ENCODE data around the gene KDM4F.

Gene KDM4F

DNA sequence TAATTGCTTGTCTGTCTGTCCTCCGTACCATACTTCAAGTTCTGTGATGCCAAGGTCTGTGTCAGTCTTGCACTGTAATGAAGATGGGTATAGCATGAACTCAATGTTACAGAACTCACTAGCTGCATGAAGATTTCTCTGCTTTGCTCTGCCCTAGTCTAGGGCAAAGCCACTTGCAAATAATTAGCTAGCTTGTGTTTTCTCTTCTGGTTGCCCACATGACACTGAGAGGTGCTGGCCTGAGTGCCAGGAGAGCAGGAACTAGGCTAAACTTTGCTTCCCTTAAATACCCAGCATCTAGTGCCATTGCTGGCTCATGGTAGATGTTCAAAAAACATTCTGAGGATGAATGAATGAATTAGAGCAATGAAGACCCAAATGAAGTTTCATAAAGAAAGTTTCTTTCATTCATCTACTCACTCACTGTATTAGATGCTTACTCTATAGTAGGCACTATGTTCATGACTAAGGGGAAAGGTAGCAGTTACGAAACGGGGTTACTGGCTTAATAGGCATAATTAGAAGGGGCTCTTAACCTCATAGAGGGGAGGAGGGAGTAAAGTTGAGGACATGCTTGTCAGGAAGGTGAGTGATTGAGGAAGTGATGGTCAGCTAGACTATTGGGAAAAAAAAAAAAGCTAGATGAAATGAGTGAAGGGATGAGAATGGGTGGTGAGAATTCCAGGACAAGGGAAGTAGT lies 36.0 kb downstream of the KDM4F start:
- Histone ChIP-seq H3K4me3 (ENCODE audit: low read depth, low read length) (no peak overlapping the region), H3K9me3 (ENCODE audit: control insufficient read depth, insufficient read depth, low read depth, low read length) (no peaks in the 10 kb centered on the region), H3K36me3 (ENCODE audit: control insufficient read depth in 2 of 2, insufficient read depth in 1 of 2, low read length in 2 of 2) (no peaks in the 10 kb centered on the region), H3K4me1 (ENCODE audit: control insufficient read depth, insufficient read depth, low read length) (no peaks in the 10 kb centered on the region), H3K27ac (ENCODE audit: extremely low read depth, low read depth, low read length) (no peak overlapping the region)
- ChIA-PET CTCF (interaction anchor here (1.0 to 1.9 kb wide), 4 partner anchors 10 to 18 kb away, joined by 4 to 8 read pairs (median 6); partner anchors contain the start of gene SRSF8), POLR2A (interaction anchor here (1.0 to 1.9 kb wide), 2 partner anchors 17 to 18 kb away, joined by 3 to 6 read pairs; partner anchors contain the start of gene SRSF8)
- TF ChIP-seq ZFHX2 (tag by site-specific recombination; conservative IDR thresholded peaks at IDR 0.05) (no peak), MEIS1 (CRISPR knock-in tag; IDR thresholded peaks at IDR 0.05; ENCODE audit: borderline replicate concordance) (no peak), ZNF350 (tag by site-specific recombination; IDR thresholded peaks at IDR 0.05) (no peak), ZNF623 (tag by site-specific recombination; IDR thresholded peaks at IDR 0.05) (no peak), ZNF121 (tag by site-specific recombination; IDR thresholded peaks at IDR 0.05) (no peak), TRIM28 (IDR thresholded peaks at IDR 0.05; ENCODE audit: borderline replicate concordance, low read length) (no peak), ZNF155 (tag by site-specific recombination; IDR thresholded peaks at IDR 0.05) (no peak), ZNF24 (tag by site-specific recombination; IDR thresholded peaks at IDR 0.05) (no peak), ZNF324 (tag by site-specific recombination; IDR thresholded peaks at IDR 0.05) (no peak), ZNF214 (tag by site-specific recombination; IDR thresholded peaks at IDR 0.05; ENCODE audit: borderline replicate concordance) (no peak), ZNF501 (tag by site-specific recombination; IDR thresholded peaks at IDR 0.05) (no peak), ZNF560 (tag by site-specific recombination; IDR thresholded peaks at IDR 0.05; ENCODE audit: borderline replicate concordance) (no peak), ZNF658 (tag by site-specific recombination; IDR thresholded peaks at IDR 0.05) (no peak)
- TF ChIP-seq, protein P1, sequence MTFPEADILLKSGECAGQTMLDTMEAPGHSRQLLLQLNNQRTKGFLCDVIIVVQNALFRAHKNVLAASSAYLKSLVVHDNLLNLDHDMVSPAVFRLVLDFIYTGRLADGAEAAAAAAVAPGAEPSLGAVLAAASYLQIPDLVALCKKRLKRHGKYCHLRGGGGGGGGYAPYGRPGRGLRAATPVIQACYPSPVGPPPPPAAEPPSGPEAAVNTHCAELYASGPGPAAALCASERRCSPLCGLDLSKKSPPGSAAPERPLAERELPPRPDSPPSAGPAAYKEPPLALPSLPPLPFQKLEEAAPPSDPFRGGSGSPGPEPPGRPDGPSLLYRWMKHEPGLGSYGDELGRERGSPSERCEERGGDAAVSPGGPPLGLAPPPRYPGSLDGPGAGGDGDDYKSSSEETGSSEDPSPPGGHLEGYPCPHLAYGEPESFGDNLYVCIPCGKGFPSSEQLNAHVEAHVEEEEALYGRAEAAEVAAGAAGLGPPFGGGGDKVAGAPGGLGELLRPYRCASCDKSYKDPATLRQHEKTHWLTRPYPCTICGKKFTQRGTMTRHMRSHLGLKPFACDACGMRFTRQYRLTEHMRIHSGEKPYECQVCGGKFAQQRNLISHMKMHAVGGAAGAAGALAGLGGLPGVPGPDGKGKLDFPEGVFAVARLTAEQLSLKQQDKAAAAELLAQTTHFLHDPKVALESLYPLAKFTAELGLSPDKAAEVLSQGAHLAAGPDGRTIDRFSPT (tag by site-specific recombination; IDR thresholded peaks at IDR 0.05), result no peak
- TF ChIP-seq, protein P2, sequence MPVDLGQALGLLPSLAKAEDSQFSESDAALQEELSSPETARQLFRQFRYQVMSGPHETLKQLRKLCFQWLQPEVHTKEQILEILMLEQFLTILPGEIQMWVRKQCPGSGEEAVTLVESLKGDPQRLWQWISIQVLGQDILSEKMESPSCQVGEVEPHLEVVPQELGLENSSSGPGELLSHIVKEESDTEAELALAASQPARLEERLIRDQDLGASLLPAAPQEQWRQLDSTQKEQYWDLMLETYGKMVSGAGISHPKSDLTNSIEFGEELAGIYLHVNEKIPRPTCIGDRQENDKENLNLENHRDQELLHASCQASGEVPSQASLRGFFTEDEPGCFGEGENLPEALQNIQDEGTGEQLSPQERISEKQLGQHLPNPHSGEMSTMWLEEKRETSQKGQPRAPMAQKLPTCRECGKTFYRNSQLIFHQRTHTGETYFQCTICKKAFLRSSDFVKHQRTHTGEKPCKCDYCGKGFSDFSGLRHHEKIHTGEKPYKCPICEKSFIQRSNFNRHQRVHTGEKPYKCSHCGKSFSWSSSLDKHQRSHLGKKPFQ (tag by site-specific recombination; IDR thresholded peaks at IDR 0.05), result no peak

DNA sequence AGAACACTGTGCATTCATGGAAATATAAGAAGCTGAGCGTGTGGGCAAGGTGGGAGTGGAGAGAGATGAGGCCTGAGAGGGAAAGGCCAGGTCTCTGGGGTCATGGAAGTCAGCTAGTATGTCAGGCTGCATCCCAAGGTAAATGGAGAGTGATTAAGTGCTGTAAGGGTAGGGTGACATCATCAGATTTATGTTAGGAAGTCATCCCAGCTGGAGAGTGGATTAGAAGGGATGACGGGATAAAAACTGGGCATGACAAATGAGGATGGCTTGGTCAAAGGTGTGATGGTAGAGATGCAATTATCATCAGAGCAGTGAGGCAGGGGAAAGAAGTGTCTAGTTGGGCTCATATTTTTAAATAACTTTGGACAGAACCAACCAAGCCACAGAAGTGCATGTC lies 36.9 kb downstream of the KDM4F start:
- Histone ChIP-seq H3K4me3 (ENCODE audit: low read depth, low read length) (no peak overlapping the region), H3K36me3 (ENCODE audit: control insufficient read depth in 2 of 2, insufficient read depth in 1 of 2, low read length in 2 of 2) (no peaks in the 10 kb centered on the region), H3K27ac (ENCODE audit: extremely low read depth, low read depth, low read length) (no peak overlapping the region), H3K4me1 (ENCODE audit: control insufficient read depth, insufficient read depth, low read length) (no peaks in the 10 kb centered on the region), H3K9me3 (ENCODE audit: control insufficient read depth, insufficient read depth, low read depth, low read length) (no peaks in the 10 kb centered on the region)
- ChIA-PET POLR2A (interaction anchor here (1.0 to 1.9 kb wide), 3 partner anchors 18 to 703 kb away, joined by 3 to 6 read pairs (median 3); partner anchors contain the start of genes FAM76B and SRSF8), CTCF (interaction anchor here (1.0 to 1.9 kb wide), 3 partner anchors 9 to 19 kb away, joined by 4 to 7 read pairs (median 4); partner anchors contain the start of gene SRSF8)
- TF ChIP-seq EGR2 (tag by site-specific recombination; IDR thresholded peaks at IDR 0.05; ENCODE audit: low read depth), result peak; percentile 25; the same call in 1 of the 2 replicates
- no peak for TF ChIP-seq ZNF138 (tag by site-specific recombination; IDR thresholded peaks at IDR 0.05; ENCODE audit: borderline replicate concordance)
- TF ChIP-seq, protein P3, sequence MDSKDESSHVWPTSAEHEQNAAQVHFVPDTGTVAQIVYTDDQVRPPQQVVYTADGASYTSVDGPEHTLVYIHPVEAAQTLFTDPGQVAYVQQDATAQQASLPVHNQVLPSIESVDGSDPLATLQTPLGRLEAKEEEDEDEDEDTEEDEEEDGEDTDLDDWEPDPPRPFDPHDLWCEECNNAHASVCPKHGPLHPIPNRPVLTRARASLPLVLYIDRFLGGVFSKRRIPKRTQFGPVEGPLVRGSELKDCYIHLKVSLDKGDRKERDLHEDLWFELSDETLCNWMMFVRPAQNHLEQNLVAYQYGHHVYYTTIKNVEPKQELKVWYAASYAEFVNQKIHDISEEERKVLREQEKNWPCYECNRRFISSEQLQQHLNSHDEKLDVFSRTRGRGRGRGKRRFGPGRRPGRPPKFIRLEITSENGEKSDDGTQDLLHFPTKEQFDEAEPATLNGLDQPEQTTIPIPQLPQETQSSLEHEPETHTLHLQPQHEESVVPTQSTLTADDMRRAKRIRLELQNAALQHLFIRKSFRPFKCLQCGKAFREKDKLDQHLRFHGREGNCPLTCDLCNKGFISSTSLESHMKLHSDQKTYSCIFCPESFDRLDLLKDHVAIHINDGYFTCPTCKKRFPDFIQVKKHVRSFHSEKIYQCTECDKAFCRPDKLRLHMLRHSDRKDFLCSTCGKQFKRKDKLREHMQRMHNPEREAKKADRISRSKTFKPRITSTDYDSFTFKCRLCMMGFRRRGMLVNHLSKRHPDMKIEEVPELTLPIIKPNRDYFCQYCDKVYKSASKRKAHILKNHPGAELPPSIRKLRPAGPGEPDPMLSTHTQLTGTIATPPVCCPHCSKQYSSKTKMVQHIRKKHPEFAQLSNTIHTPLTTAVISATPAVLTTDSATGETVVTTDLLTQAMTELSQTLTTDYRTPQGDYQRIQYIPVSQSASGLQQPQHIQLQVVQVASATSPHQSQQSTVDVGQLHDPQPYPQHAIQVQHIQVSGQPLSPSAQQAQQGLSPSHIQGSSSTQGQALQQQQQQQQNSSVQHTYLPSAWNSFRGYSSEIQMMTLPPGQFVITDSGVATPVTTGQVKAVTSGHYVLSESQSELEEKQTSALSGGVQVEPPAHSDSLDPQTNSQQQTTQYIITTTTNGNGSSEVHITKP (tag by site-specific recombination; IDR thresholded peaks at IDR 0.05), result peak; percentile 23; the same call in 1 of the 2 replicates
- no peak for TF ChIP-seq ZNF501 (tag by site-specific recombination; IDR thresholded peaks at IDR 0.05)
- TF ChIP-seq ZNF629 (tag by site-specific recombination; IDR thresholded peaks at IDR 0.05), result peak; percentile 72
- TF ChIP-seq, protein P4, sequence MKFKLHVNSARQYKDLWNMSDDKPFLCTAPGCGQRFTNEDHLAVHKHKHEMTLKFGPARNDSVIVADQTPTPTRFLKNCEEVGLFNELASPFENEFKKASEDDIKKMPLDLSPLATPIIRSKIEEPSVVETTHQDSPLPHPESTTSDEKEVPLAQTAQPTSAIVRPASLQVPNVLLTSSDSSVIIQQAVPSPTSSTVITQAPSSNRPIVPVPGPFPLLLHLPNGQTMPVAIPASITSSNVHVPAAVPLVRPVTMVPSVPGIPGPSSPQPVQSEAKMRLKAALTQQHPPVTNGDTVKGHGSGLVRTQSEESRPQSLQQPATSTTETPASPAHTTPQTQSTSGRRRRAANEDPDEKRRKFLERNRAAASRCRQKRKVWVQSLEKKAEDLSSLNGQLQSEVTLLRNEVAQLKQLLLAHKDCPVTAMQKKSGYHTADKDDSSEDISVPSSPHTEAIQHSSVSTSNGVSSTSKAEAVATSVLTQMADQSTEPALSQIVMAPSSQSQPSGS (tag by site-specific recombination; IDR thresholded peaks at IDR 0.05; ENCODE audit: low read depth), result peak; percentile 86
- TF ChIP-seq SP7 (tag by site-specific recombination; IDR thresholded peaks at IDR 0.05), result peak; percentile 31; the same call in 1 of the 2 replicates
